Vagina (tissue), 2 donors: ENCODE data around the gene MRM2.

Source experiments
- POLR2A ChIP-seq, 2 donors: fragments of 450-650 bp; IDR thresholded peaks; one replicate each; pipeline ENCODE4 v1.6.1; 2017; ENCODE audit warnings: antibody characterized with exemption in 2 of 2, mild to moderate bottlenecking in 2 of 2, moderate library complexity in 2 of 2
- POLR2AphosphoS5 ChIP-seq, 2 donors: sonication (generic); formaldehyde crosslinking; IDR thresholded peaks; one replicate each; pipeline ENCODE4 v1.9.0; 2017; ENCODE audit warnings: antibody characterized with exemption in 2 of 2, mild to moderate bottlenecking in 2 of 2, low read depth in 1 of 2; ENCODE audit not compliant: insufficient read depth in 1 of 2
- TF ChIP-seq, protein P1 (sequence below), 3 experiments: fragments of 450-650 bp in 2 of 3; fragments of 200-600 bp in 1 of 3; sonication (generic) in 1 of 3; IDR thresholded peaks; one replicate each; pipeline ENCODE4 v1.5.1; 2017 to 2019; ENCODE audit warnings: antibody characterized with exemption in 3 of 3, mild to moderate bottlenecking in 2 of 3, moderate library complexity in 2 of 3

DNA sequence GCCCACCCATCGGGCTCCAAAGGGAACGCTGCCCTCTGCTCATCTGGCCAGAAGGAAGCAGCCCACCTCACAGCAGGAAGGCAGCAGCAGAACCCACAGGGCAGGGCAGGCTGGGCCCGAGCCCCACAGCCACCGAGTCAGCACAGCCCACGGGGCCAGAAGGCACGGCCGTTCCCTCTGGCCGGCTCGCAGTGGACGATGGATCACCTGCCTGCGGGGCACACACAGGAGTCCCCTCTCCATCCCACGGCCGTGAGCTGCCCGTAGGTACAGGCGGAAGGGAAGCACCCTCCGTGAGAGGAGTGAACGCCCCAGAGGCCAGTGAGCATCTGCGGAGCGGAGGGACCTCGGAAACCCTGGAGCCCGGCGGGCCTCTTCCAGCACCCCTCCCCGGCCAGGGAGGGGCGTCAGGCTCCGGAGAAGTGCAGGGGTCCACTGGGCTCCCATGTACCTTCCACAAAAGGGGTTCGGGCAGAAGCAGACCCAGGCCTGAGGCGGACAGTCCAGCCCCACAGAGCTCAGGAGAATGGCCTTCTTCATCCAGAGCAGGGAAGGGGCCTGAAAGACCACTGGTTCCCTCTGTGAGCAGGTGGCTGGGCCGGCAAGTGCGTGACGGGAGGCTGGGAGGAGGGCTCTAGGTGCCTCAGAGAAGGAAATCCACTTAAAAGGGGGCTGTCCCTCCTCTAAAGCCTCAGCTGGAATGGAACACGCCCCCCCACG lies 11.7 kb upstream of the MRM2 start:
- TF ChIP-seq, protein P1, sequence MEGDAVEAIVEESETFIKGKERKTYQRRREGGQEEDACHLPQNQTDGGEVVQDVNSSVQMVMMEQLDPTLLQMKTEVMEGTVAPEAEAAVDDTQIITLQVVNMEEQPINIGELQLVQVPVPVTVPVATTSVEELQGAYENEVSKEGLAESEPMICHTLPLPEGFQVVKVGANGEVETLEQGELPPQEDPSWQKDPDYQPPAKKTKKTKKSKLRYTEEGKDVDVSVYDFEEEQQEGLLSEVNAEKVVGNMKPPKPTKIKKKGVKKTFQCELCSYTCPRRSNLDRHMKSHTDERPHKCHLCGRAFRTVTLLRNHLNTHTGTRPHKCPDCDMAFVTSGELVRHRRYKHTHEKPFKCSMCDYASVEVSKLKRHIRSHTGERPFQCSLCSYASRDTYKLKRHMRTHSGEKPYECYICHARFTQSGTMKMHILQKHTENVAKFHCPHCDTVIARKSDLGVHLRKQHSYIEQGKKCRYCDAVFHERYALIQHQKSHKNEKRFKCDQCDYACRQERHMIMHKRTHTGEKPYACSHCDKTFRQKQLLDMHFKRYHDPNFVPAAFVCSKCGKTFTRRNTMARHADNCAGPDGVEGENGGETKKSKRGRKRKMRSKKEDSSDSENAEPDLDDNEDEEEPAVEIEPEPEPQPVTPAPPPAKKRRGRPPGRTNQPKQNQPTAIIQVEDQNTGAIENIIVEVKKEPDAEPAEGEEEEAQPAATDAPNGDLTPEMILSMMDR (IDR thresholded peaks at IDR 0.05), result no peak
- TF ChIP-seq POLR2AphosphoS5 (IDR thresholded peaks at IDR 0.05; ENCODE audit: insufficient read depth in 1 of 2, low read depth in 1 of 2), result no peak
- no peak for TF ChIP-seq POLR2A (IDR thresholded peaks at IDR 0.05)
